Kidney (tissue), 14 donors: Measurements from ENCODE around the gene PFAS. TPM values are rescaled to one million over a fixed set of nuclear protein-coding genes. Genes with fewer than 3 reads are reported as not detected.

Experiments used
- DNase-seq, 5 donors: peaks; one replicate each; pipeline ENCODE4 v3.0.0-alpha.2; 2013 to 2020
- FAIRE-seq: peaks from 2 replicates; lab custom pipeline; 2012; peaks lifted over from hg19 to GRCh38; lab: Jason Lieb, UNC
- H3K27ac ChIP-seq, 2 donors: one replicate each; pipeline ENCODE4 v1.7.0; 2013; ENCODE audit warnings: low read depth in 2 of 2, low read length in 2 of 2, inconsistent platforms in 1 of 2
- H3K27me3 ChIP-seq: one replicate; pipeline ENCODE4 v1.7.1; 2013; ENCODE audit warnings: low read length, inconsistent platforms; ENCODE audit not compliant: control insufficient read depth, insufficient read depth
- H3K36me3 ChIP-seq, 3 donors: one replicate each; pipeline versions ENCODE4 v1.7.0 to v1.7.1; 2013; ENCODE audit warnings: low read length in 3 of 3, control low read depth in 1 of 3, inconsistent platforms in 1 of 3; ENCODE audit not compliant: insufficient read depth in 3 of 3, control insufficient read depth in 2 of 3
- H3K4me1 ChIP-seq, 3 donors: one replicate each; pipeline versions ENCODE4 v1.7.0 to v1.7.1; 2013; ENCODE audit warnings: low read length in 3 of 3, inconsistent platforms in 1 of 3, low read depth in 1 of 3; ENCODE audit not compliant: control insufficient read depth in 2 of 3, insufficient read depth in 2 of 3
- H3K4me3 ChIP-seq, 3 donors: one replicate each; pipeline versions ENCODE4 v1.7.0 to v1.8.1; 2013; ENCODE audit warnings: low read length in 3 of 3, control low read depth in 1 of 3, inconsistent platforms in 1 of 3
- H3K9ac ChIP-seq, 3 donors: one replicate each; pipeline versions ENCODE4 v1.7.0 to v1.7.1; 2013; ENCODE audit warnings: low read length in 3 of 3, control low read depth in 1 of 3, inconsistent platforms in 1 of 3
- H3K9me3 ChIP-seq, 3 donors: one replicate each; pipeline versions ENCODE4 v1.7.0 to v1.7.1; 2013; ENCODE audit warnings: low read length in 3 of 3, control low read depth in 1 of 3, inconsistent platforms in 1 of 3; ENCODE audit not compliant: control insufficient read depth in 2 of 3, insufficient read depth in 1 of 3
- CTCF ChIP-seq: IDR thresholded peaks from 3 replicates; pipeline ENCODE4 v1.5.1; 2012; ENCODE audit warnings: mild to moderate bottlenecking, moderate library complexity, borderline replicate concordance; ENCODE audit not compliant: insufficient read depth; ENCODE audit errors: extremely low read depth
- intact Hi-C: fragments of 100-400 bp; cut with DNase I; formaldehyde crosslinking; loops from one replicate; pipeline ENCODE4 v1.11.1; 2022
- polyA plus RNA-seq: library from polyadenylated mRNA; stranded (reverse); fragments of 350-450 nt; fragmentation: Illumina TruSeq; extraction: RNeasy Lipid Tissue Mini Kit (QIAGEN cat#74804); gene quantifications from one replicate; pipeline ENCODE4 v1.2.3, GENCODE V29; 2014; ENCODE audit warnings: low read depth, low replicate concordance; ENCODE audit not compliant: insufficient read depth
- total RNA-seq: library from RNA; stranded (reverse); fragmentation: NEBNext Ultra II Directional; extraction: Animal tissue kit (Norgen Biotek cat#: 25700); gene quantifications from one replicate; pipeline ENCODE4 v1.2.1, GENCODE V29; 2021
- donor health status: control.
- donor health status: control.
- donor health status: control.
- donor health status: control.
- donor health status: control.
- donor health status: DM: yes; HTN: yes; CAD: no.
- donor health status: Normal renal cell carcinoma (clear cell type).

Gene PFAS
- total and polyA plus RNA-seq, 2 donors from 2014 or later: 7.6 to 49.5 TPM

- Histone ChIP-seq H3K9ac (peak overlapping the region in 1 of 3 donors; percentile 51), H3K9me3 (no peaks in the 10 kb centered on the region), H3K4me3 (peak overlapping the region in 2 of 3 donors; percentile 29 to 49), H3K4me1 (peaks cover 0 to 13% (median 5%) of the 10 kb centered on the region in 3 donors), H3K27ac (peak overlapping the region in 1 of 2 donors; percentile 6), H3K36me3 (peaks cover 4 to 37% (median 22%) of the 10 kb centered on the region in 3 donors), H3K27me3 (no peaks in the 10 kb centered on the region)
- peak; percentile 49 to 80 (median 55) for DNase-seq
- intact Hi-C loops: no loop called here
- FAIRE-seq: no peak
- TF ChIP-seq CTCF: no peak
These were observed 23.1 kb upstream of the PFAS start for GRCh38 chr17:8225813-8226535.

GRCh38 chr17:8226536-8227237 is 22.4 kb upstream of the PFAS start:
- DNase-seq (peak; percentile 90 to 97 (median 92)), FAIRE-seq (no peak)
- TF ChIP-seq CTCF: no peak
- Histone ChIP-seq H3K9me3 (no peaks in the 10 kb centered on the region), H3K4me3 (peak overlapping the region in 2 of 3 donors; percentile 29 to 49), H3K36me3 (peaks cover 7 to 44% (median 28%) of the 10 kb centered on the region in 3 donors), H3K9ac (peak overlapping the region in 1 of 3 donors; percentile 51), H3K4me1 (peaks cover 0 to 13% (median 5%) of the 10 kb centered on the region in 3 donors), H3K27me3 (no peaks in the 10 kb centered on the region), H3K27ac (peak overlapping the region in 1 of 2 donors; percentile 6)
- intact Hi-C loops: no loop called here

- no peak for FAIRE-seq
- H3K4me3 ChIP-seq: peak overlapping the region in 2 of 3 donors; percentile 29 to 49
- peaks cover 0 to 13% (median 5%) of the 10 kb centered on the region in 3 donors for H3K4me1 ChIP-seq
- peaks cover 7 to 49% (median 33%) of the 10 kb centered on the region in 3 donors for H3K36me3 ChIP-seq
- H3K9me3 ChIP-seq: no peaks in the 10 kb centered on the region
- peak overlapping the region in 1 of 3 donors; percentile 51 for H3K9ac ChIP-seq
- intact Hi-C loops: no loop called here
- no peak overlapping the region for H3K27ac ChIP-seq
- H3K27me3 ChIP-seq: no peaks in the 10 kb centered on the region
- DNase-seq: peak in 1 of 5 donors; percentile 43
- TF ChIP-seq CTCF: no peak
These were observed 21.9 kb upstream of the PFAS start for GRCh38 chr17:8227238-8227581.
